GM10266 (cell line): ENCODE measurements around the gene PSTPIP2.

Experiments used
- DNase-seq: peaks from one replicate; pipeline ENCODE4 v3.0.0; 2012; ENCODE audit errors: extremely low spot score
- CTCF ChIP-seq: IDR thresholded peaks from 2 replicates; pipeline ENCODE4 v1.5.1; 2012; ENCODE audit warnings: mild to moderate bottlenecking, low read depth; ENCODE audit not compliant: control insufficient read depth, insufficient read depth; ENCODE audit errors: missing control alignments

Gene PSTPIP2

GRCh38 chr18:46009125-46009840, 62.8 kb downstream of the PSTPIP2 start:
- TF ChIP-seq CTCF, result no peak
- DNase-seq, result no peak

DNA sequence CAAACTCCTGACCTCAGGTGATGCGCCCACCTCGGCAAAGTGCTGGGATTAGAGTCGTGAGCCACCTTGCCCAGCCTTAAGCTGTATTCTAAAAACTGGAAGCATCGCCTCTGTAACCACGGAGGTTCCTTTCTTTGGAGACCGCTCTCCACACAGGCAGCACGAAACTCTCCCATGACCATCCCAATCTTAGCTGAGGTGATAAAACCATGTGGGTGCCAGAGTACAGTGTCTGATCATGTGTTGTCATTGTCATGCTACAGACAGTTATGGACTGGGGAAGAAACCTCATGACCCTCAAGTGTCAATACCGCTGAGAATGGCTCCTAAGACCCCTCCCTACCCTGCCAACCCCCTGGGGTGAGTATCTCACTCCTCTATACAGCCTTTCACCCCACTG, 63.5 kb downstream of the PSTPIP2 start:
- no peak for DNase-seq
- no peak for TF ChIP-seq CTCF

- no peak for TF ChIP-seq CTCF
Measured at GRCh38 chr18:46007165-46007564, 64.9 kb downstream of the PSTPIP2 start.

GRCh38 chr18:46002934-46003333, 69.1 kb downstream of the PSTPIP2 start:
- no peak for DNase-seq
- no peak for TF ChIP-seq CTCF

More at GRCh38 chr18:46007165-46007564, 64.9 kb downstream of the PSTPIP2 start:
- DNase-seq, result no peak

DNA sequence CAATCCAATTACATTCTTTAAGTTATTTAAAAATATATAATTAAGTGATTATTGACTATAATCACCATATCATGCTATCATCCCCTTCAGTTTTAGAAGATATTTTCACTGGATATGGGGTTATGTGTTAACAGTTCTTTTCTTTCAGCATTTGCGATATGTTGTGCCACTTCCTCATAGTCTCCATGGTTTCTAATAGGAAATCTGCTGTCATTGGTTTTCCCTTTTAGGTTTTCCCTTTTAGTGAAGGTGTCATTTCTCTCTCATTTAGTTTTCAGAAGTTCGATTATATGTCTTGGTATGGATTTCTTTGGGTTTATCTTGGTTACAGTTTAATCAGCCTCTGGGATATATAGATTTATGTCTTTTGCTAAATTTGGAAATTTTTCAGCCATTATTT, 70.2 kb downstream of the PSTPIP2 start:
- no peak for TF ChIP-seq CTCF
- no peak for DNase-seq

GRCh38 chr18:46001074-46001473, 71.0 kb downstream of the PSTPIP2 start:
- TF ChIP-seq CTCF, result no peak
- no peak for DNase-seq

DNA sequence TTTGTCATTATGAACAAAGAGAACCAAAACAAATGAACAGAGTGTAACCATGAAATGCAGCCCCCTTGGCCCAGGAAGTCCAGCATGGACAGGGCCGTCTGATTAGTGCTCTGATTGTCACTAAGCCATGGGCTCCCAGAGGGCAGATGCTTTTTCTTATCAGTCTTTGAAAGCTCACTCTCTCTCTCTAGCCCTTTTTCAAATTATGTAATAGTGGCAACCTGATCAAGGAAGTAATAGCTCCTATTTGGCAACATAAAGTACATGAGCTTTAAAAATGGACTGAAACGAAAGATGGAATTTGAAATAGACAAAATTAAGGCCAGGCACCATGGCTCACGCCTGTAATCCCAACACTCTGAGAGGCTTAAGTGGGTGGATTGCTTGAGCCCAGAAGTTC, 72.5 kb downstream of the PSTPIP2 start:
- no peak for DNase-seq
- no peak for TF ChIP-seq CTCF
